ENCODE results near the gene CHMP4B.

Gene CHMP4B

DNA sequence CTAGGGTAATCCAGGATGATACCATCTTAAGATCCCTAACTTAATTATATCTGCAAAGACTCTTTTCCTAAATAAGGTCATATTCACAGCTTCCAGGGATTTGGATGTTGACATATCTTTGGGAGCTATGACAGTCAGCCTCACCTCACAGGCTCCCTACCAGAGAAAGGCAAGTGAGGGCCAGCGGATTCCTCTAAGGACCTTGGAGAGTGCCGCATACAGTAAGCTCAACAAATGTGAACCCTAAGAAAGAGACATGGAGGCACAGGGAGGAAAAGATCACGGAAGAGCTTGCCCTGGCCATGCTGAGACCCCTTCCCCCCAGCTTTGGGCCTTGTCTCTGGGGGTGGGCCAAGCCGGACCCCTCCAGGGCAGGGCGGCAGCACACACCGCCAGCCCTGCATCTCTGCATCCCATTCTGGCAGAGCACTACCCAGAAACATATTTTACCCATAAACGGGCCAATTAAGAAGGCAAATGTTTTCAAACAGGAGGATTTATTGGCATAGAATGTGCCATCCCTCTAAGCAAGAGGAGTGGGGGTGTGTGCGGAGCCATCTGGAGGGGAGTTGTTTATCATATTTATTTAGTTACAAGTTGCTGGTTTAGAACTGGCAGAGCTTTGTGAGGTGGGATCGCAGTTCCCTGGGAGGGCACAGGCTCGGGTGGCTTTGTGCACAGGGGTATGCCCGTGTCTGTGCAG is 55.4 kb downstream of the CHMP4B start:
- no peak for DNase-seq

DNA sequence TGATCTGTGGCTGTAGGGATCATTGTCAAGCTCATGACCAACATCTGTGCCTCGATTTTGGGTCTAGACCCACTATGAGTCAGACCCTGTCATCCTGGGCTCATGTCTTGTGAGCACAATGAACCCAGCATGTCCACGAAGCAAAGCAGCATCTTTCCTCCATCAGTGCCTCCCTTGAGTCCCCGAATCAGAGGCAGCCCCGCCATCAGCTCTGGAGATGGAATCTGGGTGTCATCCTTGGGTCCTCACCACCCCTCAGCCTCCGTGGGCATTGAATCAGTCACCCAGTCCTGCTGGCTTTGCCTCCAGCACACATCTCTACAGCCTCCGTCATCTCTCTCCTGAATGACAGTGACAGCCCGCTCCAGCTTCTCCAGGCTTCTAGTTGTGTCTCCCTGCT is 56.9 kb downstream of the CHMP4B start:
- no peak for DNase-seq

DNA sequence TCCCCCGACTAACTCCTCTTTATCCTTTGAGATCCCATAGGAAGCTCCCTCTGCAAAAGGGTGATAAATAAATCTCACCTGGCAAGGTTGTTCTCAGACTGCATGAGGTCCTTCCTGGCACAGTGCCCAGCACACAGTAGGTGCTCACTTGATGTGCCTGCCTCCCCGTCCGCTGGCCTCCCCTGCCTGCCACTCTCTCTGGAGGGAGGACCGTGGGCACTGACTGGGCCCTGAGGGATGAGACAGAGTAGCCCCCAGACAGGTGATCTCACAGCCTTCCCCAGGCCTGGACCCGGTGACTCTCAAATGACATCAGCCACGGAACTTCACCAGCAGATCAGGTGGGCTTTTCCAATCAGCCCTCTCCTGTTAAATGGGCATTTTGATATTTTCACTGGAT is 57.4 kb downstream of the CHMP4B start:
- no peak for DNase-seq

DNA sequence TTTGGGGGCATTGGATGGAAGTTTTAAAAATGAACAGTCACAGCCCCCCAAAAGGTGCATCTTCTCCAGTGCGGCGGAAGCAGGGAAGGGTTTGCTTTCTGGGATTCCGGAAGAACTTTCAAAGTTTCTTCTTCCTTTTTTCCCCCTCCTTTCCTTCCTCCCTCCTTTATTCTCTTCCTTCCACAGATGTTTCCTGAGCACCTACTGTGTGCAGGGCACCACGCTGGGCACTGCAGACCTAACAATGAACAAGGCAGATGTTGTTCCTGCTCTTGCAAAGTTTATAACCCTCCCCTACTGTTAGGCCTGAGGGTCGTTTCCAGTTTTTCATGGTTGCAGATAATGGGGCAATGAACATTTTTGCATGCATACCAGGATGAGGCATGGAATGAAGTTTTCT is 58.1 kb downstream of the CHMP4B start:
- DNase-seq = no peak

DNA sequence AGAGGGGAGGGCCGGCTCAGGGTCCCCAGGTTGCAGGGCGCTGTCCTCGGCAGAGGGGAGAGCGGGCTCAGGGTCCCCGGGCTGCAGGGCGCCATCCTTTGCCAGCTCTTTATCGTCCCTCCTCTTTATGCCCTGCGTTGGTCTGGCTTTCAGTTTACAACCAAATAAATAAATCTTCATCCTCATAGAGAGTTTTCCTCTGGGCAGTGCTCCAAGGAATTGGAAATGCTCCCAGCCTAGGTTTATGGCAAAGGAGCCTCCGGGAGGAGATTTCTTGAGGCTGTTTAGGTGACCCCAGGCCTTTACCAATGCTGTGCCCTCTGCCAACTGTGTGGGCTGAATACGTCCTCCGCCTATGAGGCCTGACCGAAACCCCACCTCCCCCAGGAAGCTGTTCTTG is 60.2 kb downstream of the CHMP4B start:
- no peak for DNase-seq

DNA sequence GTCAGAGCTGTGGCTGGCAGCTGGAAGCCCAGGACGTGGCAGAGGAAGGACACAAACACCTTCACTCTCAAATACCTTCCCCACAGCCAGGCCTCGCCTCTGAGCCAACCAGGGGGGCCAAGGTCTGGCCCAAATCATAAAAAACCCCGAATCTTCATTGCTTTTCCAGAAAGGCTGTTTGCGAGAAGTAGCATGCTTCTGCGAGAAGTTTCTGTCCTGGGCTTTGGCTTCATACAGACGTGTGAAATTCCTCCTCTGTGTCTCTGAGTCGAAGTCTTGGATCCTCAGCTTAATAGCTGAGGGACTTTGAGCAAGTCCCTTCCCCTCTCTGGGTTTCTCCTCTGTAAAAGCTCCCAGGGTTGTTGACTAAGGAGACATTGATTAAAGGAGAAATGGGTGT is 63.0 kb downstream of the CHMP4B start:
- DNase-seq = no peak

DNA sequence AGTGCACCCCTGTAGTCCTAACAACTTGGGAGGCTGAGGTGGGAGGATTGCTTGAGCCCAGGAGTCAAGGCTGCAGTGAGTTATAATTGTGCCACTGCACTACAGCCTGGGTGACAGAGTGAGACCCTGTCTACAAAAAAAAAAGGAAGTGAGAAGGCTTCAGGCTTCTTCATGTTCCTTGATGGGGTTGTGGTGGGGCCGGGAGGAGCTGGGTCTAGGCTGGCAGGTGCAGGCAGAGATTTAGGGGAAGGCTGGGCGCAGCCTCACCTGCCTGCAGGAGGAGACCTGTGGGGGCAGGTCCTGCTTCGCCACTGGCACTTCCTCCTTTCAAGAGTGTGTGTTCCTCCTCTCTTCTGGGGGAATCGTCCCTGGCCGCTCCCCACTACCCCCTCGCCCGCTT is 63.9 kb downstream of the CHMP4B start:
- no peak for DNase-seq

DNA sequence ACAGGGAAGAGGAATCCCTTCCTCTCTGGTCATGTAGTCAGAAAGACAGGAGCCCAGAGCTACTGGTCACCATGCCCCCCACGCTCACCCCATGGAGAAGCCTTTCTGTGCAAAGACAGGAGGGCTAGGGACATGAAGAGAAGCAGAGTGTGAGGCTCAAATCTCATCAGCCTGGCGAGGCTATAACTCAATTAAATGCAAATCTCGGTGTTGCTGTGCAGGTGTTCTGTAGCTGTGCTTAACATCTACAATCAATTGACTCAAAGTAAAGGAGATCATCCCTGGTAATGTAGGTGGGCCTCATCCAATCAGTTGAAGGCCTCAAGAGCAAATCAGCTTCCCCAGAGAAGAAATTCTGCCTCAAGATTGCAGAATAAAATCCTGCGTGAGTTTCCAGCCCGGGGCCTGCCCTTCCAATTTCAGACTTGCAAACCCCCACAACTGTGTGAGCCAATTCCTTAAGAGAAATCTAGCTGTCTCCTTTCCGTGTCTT is 64.4 kb downstream of the CHMP4B start:
- DNase-seq = no peak

DNA sequence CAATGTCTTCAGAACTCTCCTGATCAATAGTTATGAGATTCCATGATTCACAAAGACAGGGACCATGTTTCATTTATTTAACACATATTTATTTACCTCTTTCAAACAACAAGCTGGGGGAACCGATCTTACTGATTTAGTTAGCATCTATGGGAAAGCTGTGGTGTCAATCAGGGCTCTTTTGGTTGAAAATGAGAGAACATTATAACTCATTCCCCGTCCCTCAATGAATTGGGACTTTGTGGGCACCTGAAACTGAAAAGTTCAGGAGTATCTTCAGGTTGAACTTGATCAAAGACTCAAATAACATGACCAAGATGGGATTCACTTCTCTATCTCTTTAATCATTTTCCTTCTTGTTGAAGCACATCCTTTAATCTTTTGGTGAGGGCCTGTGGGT is 67.4 kb downstream of the CHMP4B start:
- no peak for DNase-seq

DNA sequence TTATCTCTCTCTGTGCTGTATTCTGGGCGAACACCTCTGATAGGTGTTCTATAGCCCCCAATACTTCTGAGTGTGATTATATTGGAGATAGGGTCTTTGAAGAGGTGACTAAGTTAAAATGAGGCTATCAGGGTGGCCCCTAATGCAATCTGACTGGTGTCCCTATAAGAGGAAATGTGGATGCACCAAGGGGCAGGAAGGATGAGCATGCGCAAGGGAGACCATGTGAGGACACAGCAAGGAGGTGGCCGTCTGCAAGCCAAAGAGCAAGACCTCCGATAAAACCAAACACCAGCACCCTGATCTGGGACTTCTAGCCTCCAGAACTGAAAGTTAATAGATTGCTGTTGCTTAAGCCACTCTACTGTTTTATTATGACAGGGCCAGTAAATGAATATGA is 69.2 kb downstream of the CHMP4B start:
- no peak for DNase-seq

DNA sequence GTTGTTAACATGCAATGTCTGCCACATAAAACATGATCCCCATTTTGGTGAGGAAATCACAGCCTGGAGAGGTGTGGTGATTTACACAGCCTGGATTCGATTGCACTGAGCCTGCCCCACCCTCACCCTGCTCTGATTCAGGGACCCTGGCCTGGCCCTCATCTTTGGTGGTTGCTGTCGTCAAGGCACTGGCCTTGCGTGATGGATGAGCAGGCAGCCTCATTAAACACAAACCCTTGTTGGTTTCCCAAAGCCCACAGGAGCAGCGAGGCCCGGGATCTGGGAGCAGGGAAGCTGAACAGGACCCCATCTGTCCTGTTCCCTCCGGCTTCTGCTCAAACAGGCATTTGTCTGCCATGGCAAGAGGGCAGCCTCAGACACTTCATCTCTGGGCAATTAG is 70.8 kb downstream of the CHMP4B start:
- DNase-seq = no peak

DNA sequence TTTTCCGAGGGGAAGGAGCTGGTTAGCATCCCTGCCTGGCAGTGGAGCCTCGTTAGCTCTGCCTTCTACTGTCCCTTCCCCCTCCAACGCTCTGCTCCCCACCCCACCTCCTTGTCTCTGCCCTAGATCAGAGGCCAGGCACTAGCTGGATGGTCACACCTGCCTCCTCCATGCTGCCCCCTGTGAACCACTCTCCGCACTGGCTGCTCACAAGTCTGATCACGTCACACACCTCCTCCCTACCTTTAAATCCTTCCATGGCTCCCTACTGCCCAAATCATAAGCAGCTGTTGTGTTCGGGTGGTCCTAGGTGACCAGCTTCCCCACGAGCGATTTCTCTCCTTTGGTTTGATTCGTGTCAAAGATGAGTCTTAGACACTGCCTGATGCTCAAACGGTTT is 71.3 kb downstream of the CHMP4B start:
- no peak for DNase-seq

DNA sequence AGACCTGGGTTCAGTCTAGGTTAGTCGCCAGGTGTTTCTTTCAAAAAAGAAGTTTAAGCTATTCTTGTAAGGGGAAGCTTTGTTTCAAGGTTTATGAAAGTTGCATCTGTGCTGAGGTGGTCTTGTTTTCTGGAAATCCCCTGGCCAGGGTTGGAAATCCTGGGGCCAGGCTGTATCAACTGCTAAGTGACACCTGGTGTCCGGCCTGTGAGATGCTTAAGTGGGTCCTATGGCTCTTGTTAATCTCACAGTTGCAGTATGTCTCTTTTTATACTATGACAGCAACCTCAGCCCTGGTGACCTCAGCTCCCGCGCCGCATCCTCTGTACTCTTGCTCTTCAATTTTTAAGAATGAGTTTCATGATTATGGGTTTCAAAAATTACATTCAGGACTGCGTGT is 72.0 kb downstream of the CHMP4B start:
- no peak for DNase-seq

DNA sequence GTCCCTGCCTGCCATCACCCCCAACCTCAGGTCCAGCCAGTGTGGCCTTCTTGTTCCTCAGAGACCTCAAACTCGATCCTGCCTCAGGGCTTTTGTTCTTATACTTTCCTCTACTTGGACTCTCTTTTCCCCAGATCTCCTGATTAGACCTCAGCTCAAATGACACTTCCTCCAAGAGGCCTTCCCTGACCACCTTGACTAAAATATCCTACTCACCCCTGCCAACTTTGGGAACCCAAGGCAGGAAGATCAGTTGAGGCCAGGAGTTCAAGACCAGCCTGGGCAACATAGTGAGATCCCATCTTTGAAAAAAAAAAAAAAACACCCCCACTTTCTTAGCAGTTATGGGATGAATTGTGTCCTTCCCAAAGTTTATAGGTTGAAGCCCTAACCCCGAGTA is 73.5 kb downstream of the CHMP4B start:
- no peak for DNase-seq

DNA sequence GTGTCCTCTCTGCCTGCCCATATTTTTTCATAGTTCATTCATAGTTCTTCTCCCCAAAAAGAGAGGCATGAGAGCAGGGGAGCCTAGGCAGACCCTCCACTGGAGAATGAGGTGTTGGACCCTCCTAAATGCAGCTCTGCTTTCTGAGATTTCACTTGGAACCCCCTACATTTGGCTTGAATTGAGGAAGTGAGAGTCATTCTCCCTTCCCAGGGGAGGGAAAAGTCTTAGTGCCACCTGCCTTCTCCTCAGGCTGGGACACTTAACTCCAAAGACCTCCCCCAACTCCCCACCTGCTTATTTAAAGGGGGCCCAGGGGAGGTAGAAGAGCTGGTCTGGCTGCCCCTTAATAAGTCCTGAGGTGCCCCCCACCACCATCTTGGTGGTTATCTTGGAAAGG is 78.2 kb downstream of the CHMP4B start:
- no peak for DNase-seq

DNA sequence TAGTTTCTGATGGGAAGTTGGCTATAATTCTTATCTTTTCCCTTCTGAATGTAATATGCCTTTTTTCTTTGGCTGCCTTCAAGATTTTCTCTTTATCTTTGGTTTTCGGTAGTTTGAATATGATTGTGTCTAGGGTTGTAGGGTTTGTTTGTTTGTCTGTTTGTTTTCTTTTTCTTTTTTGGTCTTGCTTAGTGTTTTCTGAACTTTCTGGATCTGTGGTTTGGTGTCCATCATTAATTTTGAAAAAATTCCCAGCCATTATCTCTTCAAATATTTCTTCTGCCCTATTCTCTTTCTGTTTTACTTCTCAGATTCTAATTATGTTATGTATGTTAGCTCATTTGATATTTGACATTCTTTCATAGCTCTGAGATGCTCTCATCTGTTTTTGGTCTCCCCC is 79.4 kb downstream of the CHMP4B start:
- DNase-seq = no peak

DNA sequence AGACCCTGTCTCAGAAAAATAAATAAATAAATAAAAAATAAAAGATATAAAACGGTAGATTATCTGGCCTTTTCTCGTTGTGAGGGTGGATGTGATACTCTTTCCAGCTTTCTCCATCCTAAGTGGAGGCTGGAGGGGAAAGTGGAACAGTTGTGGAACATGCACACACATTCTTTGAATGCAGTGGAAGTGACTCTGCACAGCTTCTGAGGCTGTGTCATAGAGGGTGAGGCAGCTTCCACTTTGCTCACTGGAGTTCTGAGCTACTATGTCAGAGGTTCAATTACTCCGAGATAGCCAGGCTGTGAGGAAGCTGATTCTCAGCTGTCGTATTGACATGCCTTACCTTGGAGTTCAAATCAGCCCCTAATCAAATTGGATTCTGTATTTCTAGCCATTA is 82.2 kb downstream of the CHMP4B start:
- no peak for DNase-seq

DNA sequence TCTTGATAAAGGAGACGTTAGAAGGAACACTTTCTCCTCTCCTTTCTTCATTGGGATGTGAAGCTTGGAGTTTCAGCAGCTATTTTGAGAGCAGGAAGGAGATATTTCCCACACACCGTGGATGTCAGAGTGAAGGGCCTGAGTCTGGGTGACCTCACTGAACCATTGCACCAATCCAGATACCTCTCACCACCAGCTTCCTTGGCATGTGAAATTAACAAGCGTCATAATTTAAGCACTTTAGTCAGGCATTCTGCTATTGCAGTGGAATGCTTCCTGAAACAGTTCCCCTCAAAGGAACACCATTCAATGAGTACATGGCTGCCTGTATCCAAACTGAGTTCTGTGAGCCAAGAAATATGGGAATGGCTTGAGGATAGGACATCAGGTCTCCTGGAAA is 83.7 kb downstream of the CHMP4B start:
- no peak for DNase-seq

DNA sequence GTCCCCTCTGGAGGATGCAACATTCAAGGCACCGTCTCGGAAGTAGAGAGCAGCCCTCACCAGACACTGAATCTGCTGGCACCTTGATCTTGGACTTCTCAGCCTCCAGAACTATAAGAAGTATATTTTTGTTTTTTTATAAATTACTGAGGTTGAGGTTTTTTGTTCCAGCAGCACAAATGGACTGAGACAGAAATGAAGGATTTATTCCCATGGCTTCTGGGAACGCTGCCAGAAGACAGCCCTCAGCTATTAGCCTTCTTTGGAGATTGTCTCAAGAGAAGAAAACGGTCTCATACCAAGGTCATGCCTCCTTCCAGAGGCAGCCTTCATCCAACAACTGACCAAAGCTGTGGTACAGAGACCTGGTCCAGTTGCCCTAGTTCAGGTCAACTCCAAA is 85.4 kb downstream of the CHMP4B start:
- DNase-seq = no peak

DNA sequence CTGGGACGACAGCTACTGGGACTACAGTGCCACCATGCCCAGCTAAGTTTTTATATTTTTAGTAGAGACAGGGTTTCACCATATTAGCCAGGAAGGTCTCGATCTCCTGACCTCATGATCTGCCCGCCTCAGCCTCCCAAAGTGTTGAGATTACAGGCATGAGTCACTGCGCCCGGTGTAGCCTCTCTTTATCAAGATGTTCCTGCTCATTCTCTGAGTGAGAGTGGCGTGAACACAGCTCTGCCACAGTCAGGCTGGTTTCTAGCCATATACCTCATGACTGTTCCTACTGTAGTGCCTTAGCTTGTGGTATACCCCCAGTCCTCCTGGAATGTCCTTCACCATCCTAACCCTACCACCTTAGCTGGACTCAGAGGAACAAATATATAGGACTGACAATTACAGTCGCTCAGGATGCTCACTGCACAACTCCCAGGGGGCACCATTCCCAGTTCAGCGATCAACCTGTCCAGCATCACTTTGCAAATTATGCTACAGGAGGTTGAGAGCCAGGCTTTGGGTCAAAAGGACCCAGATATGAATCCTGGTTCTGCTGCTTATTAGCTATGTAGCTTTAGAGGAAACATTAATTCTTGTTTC is 86.3 kb downstream of the CHMP4B start:
- no peak for DNase-seq

DNA sequence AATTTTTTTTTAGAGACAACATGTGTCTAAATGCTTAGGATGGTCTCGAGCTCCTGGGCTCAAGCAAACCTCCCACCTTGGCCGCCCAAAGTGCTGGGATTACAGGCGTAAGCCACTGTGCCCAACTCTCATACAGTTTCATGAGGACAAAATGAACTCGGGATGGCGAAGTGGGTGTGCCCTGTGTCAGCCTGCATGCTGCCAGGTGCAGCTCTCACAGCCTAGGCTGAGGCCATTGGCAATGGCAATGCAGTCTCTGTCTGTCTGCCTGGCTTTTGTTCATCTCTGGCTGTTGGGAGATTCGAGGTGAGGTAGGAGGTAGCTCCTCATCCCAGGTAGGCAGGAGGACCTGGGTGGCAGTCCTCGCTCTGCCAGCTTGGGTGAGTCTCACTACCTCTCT is 88.0 kb downstream of the CHMP4B start:
- no peak for DNase-seq

DNA sequence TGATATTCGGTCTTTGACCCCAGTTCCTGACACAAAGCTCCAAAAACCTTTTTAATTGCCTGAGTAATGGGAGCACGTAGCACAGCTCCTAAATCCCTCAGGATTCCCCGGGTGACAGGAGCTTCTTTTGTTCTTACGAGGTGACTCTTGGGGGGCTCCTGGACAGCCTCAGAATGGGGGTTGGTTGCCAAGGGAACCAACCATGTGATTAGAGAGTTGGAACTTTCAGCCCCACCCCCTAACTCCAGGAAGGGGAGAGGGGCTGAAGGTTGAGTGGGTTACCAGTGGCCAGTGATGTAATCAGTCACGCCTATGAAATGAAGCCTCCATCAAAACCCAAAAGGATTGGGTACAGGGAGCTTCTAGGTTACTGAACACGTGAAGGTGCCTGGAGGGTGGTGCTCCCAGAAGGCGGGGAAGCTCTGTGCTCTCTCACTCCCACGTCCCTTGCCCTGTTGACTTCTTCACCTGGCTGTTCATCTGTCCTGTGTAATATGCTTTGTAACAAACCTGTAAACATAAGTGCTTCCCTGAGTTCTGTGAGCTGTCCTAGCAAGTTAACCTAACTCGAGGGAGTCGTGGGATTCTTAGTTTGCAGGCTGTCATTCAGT is 89.5 kb downstream of the CHMP4B start:
- DNase-seq = no peak

DNA sequence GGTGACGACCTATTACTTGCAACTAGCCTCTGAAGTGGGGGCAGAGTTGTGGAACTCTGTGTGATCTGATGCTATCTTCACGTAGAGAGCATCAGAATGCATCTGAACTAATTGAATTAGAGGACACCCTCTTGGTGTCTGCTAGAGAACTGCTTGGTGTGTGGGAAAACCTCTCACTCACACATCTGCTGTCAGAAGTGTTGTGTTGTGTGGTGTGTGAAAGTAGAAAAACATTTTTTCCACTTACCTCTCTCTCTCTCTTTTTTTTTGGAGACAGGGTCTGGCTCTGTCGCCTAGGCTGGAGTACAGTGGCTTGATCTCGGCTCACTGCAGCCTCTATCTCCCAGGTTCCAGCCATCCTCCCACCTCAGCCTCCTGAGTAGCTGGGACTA is 90.0 kb downstream of the CHMP4B start:
- DNase-seq = no peak

DNA sequence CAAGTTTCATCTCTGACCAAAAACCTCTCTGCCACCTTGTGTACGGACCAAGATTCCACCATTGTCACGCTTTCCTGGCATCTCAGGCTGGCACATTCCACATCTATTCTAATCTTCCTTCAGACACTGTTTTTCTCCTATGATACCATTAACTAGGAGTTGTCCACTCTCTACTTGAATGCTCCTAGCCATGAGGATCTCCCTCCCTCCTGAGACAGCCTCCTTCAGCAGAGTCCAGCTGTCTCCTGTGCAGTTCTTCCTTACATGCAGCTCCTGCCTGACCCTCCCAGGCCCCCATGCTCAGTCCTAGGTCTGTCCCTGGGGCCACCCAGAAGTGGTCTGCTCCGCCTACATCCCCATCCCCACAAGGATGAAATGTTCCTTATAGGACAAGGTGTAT is 90.9 kb downstream of the CHMP4B start:
- no peak for DNase-seq

All from cortex of kidney (tissue), 1 donor.